Activated CD4-positive, alpha-beta T cell treated with anti-CD3 and anti-CD28 coated beads, Interleukin-2, amount 50 U/mL, for 16 hours (primary cell): ENCODE measurements around the gene PRM1.

Source experiments
- DNase-seq: peaks from one replicate; pipeline ENCODE4 v3.0.0-alpha.2; 2020

Gene PRM1

DNA sequence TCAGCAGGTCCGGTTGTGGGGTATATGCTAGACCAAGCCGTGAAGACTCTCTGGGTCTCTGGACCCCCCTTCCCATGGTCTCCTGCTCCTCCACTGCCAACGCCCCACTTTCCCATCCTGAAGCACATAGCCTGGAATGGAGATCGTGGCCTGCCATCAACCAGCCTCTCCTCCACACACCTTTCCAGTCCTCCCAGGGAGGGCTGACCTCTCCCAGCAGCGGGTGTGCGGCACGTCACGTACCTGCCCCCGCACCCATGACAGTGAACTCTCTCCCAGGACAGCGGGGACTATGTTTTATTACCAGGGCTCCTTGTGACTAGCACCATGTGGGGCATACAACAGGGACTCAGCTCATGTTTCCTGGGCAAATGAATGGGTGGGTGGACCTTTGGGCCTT, 9.5 kb downstream of the PRM1 start:
- no peak for DNase-seq

DNA sequence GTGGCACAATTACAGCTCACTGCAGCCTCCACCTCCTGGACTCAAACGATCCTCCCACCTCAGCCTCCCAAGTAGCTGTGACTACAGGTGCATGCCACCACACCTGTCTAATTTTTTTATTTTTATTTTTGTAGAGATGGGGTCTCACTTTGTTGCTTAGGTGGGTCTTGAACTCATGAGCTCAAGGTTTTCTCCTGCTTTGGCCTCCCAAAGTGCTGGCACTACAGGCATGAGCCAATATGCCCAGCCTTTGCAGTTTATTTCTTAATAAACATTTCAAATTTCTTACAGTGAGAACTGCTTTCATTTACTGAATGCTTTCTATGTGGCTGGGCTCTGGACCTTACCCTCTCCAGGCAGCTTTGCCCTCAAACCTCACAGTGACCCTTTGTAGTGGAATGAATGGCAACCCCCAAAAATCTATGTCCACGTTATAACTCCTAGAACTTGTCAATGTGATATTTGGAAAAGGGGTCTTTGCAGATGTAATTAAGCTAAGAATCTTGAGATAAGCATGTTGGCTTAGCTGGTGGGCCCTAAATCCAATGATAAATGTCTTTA, 10.4 kb downstream of the PRM1 start:
- no peak for DNase-seq

DNA sequence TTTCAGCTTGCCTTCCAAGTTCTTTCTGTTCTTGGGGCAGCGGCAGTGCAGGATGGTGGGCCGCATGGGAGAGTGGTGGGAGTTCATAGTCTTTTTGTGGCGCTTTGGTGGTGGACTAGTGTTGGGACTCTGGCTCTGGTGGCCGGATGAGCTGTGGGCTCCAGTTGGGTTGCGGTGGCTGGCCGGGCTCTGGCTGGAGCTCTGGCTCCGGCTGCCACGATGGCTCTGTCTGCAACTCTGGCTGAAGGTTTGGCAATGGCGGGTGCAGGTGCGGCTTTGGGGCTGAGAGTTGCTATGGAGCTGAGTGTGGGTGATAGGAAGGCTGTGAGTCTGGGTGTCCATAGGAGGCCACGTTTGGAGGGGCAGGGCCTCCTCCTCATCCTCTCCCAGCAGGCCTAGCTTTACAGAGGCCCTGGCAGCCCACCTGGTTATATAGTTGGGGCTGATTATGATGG, 12.2 kb downstream of the PRM1 start, which contains the start of gene TNP2:
TSS of gene TNP2 (minus strand) at position 405 of the 455 bp plus-strand sequence. CDS start at position 342, 63 bp downstream.
- DNase-seq: no peak

DNA sequence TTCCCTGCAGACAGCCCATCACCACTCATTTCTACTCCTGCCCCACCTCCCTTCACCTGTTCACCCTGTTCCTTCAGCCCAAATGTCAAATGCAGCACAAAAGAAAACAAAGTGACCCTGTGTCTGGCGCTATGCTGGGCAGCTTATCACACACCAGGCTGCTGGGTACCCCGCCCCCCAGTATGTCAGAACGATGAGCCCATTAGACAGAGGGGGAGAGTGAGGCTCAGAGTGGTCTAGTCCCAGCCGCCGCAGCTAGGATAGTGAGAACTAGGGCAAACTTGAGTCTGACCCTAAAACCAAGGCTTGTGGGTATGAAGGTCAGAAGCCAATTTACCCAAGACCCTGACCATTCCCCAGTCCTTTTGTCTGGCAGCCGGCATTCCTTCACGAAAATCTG, 16.0 kb downstream of the PRM1 start:
- DNase-seq: no peak

DNA sequence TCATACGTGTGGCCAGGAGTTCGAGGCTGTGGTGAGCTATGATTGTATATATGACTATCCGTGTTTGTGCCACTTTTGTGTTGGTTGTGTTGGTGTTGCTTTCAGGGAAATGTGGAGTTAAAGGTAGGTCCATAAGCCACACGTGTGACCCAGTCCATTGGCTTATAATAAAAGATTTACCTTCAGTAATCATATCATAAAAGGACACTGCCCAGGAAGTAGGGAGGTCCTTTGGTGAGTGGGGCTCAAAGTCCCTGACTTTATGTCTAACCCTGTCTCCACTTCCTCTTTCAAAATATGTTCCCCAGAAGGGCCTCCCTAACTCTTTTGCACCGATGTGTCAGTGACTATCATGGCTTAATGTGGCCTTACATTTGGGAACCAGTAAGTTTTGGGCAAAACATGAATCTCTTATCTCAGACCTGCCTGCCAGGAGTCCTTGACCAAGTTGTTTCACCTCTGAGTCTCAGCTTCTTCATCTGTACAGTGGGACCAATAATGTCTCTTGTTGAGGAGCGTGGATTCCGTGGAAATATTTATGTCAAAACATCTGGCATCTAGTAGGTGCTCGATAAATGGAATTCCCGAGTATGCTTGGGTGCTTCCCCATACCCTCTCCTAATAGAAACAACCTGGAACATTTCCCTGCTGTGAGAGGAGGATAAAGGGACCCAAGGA, 16.8 kb downstream of the PRM1 start:
- DNase-seq: no peak

DNA sequence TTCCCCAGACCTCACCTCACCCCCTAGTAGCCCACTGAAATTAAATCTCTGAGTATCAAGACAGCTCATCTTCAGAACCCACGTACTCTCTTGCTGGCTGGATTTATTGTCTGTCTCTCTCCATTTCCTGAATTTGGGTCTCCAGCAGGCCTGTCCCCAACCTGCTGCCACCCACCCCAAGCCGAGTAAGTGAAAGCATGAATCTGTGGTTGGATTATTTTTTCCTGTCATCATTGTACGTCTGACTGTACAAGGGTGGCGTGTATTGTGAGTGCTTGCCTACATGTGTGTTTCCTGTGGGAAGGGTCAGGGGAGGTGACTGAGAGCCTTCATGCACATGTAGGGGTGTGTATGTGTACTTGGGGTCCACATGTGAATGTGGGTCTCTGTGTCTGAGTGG, 17.4 kb downstream of the PRM1 start:
- DNase-seq: peak; percentile 80

DNA sequence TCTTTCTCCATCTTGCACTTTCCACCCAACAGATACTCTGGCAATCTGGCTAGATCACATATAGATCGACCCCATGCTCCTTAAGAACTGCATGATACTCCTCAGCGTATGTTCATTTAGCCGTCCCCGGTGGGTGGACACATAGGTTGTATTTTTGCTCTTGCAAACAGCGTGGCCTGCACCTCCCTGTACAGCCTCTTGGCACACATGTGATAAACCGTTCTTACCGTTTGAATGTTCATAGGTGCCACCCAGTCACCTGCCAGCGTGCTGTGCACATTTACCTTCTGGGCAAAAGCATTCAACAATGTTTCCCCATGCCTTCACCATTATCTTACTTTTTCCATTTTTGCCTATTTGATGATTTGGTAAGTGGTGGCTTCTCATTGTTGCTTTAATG, 18.2 kb downstream of the PRM1 start:
- DNase-seq: no peak

DNA sequence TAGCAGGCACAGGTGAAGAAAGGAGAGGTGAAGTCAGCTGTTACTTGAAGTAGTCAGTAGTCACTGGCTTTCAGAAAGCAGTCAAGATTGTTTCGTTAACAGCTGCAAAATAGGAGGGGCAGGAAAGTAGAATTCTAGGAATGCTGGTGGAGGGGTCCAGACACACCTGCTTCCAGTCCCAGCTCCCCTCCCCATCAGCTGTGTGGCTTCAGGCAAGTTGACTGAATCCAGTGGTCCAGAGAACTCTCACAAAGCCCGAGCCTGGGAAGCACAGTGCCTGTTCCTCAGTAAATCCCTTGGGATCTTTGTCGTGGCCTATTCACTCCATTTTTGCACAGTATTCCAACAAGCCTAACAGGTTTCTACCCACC, 20.5 kb downstream of the PRM1 start:
- no peak for DNase-seq

DNA sequence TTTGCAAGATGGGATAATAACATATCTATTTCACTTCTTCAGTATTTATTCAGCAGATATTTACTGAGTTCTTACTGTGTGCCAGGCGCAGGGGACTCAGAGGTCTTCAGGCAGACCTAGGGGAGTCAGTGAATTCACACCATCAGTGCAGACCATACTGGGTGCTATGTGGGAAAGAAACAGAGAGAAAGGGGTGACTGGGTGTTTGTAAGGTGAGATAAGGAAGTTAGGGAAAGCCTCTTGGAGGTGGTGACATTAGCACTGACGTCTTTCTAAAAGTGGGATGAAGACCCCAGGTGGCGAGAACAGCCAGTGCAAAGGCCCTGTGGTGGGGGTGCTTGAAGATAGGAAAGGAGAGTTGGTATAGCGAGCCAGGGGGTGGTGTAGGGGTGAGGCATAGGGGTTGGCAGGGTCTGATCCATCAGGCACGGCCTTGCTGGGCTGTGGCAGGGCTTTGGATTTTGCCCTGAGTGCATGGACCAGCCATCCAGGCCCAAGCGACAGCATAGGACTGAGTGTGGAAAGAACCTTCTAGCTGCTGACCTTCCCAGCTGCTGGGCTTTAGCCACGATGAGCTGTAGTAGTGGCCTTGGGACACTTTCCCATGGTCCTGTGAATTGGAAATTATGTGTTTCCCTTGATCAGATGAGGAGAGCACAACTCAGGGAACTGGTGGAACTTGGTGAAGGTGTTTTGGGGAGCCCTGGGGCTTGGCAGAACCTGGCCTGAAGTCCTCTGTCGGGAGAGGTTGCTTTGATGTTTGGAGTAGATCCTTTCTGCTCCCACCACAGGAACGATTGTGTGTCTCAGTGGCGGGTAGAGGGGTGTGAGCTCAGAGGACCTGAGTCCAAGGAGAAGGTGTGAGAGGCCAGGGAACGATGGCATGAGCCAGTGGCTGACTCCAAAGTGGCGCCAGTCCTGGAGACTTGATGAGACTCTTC, 21.2 kb downstream of the PRM1 start:
- no peak for DNase-seq

DNA sequence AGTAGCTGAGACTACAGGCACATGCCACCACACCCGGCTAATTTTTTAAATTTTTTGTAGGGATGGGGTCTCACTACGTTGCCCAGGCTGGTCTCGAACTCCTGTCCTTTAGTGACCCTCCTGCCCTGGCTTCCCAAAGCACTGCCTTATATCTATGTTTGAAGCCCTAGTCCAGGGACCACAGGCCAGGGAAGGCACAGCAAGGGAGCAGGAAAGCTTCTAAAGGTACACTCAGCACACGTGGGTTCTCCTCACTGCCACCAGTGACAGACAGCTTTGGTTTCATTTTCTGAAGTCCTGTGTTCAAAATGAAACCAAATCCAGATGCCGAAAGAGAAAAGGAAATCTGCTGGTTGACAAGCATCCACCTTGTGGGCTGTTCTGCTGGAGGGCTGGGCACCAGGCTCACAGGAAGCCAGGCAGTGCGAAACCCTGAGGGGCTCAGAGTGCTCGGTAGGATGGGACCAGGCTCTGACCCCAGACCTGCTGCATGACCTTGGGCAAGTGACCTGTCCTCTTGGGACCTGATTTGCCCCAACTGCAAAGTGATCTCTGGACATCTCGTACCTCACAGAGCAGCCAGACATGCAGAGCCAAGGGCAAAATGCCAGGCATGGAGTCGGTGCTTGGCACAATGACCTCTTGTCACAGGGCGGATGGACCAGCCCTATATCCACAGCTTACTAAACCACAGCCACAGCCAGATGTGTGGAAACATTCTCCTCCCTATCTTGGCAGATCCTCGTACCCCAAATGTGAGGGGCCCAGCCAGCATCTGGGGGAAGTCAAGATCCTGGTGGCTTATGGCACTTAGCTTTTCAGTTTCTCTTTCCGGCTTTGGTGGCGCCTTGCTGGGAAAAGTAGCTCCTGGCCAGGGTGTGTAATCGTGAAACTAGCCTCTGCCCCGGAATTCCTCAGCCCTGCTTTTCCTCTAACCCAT, 22.3 kb downstream of the PRM1 start:
- peak; percentile 83 for DNase-seq

DNA sequence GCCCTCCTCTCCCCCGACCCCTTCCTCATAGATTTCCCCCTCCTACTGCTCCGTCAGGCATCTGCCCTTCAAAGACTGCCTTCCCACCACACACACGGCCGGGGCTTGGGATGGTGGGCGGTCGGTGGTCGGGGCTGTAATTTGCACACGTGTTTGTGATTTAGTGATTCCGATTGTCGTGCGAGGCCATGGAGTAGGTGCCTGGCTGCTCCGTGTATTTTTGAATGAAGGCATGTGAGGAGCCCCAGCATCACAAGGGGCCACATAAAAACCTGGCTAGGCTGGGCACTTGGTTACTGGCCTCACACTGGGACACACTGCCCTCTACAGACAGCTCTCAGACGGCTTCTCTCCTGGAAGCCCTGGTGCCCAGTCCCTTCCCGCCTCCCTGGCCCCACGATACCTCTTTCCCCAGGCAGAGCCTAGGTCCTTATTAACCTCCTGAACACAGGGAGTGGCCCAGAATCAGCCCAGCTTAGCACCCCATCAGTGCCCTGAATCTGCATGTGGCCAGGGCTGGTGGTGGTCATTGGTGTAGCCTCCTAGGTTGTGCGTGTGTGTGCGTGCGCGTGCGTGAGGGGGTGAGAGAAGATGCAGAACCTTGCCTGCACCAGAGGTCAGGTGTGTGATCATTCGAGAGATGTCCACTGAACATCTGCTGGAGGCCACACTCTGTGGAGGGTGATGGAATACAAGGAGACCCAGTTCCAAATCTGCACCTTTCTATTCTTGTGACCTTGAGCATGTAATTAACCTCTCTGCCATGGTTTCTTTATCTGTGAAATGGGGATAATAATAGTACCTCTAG, 23.8 kb downstream of the PRM1 start:
- DNase-seq: peak; percentile 80

DNA sequence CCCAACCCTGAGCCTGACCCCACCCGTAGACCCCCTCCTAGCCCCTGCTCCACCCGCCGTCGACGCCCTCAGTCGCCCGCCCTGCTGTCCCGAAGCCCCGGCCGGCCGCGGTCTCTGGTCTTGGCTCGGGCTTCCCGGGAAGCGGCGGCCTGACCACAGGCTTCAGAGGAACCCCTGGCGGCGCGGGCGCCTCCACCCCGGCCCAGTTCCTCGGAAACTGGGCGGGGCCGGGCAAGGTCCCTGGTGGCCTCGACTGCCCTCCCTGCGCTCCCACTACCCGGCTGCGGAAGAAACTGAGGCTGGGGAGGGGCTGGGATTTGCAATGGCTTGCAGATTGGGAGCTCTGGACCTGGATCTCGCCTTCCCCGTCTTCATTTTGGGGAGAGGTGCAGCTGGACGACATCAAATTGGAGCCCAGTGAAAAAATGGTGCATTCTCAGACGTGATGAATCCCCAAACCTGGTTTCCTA, 24.4 kb downstream of the PRM1 start:
- peak; percentile 27 for DNase-seq

DNA sequence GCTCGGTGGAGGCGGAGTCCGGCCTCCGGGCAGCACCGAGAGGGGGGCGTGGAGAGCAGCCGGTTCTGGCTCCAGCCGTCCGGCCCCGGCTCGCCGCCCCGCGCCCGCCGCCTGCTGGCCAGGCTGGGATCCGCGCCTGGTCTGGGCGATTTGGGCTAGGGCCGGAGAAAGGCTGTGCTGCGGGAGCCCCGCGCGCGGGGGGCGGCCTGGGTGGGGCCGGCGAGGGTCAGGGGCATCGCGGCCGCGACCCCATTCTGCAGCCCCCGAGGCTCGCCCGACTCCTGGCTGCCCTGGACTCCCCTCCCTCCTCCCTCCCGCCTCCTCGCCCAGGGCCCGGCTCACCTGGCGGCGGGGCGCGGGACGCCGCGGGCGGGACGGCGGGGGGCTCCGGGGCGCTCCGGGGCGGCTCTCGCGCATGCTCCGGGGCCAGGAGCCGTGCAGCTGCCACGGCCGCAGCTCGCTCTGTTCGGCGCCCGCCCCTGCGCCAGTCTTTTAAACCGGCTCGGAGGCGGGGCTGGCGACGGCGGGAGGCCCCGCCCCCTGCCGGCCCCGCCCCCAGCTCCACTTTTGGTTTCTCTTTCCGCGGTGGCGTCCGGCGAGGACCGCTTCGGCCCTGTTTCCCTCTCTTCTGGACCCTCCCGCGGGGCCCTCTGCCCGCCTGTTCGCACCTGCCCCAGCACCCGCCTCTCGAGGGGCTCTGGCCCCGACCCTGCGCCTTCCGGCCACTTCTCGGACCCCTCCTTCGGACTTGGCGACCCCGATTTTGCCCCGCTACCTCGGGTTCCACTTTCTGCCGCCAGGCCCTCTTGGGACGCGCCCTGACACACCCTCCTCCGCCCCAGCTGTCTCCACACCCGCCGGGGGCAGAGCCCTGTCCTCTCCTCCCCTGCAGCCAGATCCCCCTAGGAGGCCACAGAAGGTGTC, 25.1 kb downstream of the PRM1 start, which contains the start of gene SOCS1:
TSS of gene SOCS1 (minus strand) at position 468 of the 924 bp plus-strand sequence. CDS start 726 bp downstream, outside the sequence.
- peak; percentile 91 for DNase-seq

DNA sequence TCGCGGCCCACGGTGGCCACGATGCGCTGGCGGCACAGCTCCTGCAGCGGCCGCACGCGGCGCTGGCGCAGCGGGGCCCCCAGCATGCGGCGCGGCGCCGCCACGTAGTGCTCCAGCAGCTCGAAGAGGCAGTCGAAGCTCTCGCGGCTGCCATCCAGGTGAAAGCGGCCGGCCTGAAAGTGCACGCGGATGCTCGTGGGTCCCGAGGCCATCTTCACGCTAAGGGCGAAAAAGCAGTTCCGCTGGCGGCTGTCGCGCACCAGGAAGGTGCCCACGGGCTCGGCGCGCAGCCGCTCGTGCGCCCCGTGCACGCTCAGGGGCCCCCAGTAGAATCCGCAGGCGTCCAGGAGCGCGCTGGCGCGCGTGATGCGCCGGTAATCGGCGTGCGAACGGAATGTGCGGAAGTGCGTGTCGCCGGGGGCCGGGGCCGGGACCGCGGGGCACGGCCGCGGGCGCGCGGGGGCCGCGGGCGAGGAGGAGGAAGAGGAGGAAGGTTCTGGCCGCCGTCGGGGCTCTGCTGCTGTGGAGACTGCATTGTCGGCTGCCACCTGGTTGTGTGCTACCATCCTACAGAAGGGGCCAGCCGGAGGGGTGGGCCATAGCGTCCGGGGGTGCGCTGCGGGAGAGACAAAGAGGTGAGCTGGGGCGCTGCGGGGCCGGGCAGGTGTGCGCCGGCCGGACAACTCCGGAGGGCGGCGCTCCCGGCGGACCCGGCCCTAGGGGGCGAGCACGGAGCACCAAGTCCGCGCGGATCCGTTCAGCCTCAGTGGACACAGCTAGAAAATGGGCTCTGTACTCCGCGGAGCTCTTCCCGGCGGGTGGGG, 26.0 kb downstream of the PRM1 start:
- peak; percentile 66 for DNase-seq

DNA sequence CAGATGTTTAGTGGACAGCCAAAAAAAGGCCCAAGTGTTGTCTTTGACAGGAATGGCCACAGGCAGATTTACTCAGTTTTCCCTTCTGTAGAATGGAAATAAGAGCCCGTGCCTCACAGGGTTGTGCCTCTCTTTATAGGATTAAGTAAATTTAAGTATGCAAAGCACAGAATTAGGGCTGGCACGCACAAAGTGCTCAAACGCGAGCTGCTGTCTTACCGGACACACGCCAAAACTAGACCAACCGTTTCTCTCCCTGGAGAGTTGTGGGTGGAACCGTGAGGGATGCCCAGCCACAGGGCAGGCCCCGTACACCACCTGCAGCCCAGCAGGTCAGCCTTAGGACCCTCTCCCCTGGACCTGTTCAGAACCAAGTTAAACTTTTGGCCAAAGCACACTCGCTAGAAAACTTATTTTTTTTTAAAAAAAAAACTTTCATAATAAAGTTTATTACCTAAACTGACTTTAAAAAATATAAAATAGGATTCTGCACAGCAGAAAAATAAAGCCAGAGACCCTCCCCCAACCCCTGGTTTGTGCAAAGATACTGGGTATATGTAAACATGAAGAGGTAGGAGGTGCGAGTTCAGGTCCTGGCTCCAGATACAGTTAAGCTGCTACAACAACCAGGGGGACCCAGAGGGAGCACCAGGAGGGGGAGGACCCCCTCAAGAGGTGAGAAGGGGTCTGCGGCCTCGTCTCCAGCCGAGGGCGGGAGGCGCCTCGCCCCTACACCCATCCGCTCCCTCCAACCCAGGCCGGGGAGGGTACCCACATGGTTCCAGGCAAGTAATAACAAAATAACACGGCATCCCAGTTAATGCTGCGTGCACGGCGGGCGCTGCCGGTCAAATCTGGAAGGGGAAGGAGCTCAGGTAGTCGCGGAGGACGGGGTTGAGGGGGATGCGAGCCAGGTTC, 26.9 kb downstream of the PRM1 start:
- peak; percentile 36 for DNase-seq

DNA sequence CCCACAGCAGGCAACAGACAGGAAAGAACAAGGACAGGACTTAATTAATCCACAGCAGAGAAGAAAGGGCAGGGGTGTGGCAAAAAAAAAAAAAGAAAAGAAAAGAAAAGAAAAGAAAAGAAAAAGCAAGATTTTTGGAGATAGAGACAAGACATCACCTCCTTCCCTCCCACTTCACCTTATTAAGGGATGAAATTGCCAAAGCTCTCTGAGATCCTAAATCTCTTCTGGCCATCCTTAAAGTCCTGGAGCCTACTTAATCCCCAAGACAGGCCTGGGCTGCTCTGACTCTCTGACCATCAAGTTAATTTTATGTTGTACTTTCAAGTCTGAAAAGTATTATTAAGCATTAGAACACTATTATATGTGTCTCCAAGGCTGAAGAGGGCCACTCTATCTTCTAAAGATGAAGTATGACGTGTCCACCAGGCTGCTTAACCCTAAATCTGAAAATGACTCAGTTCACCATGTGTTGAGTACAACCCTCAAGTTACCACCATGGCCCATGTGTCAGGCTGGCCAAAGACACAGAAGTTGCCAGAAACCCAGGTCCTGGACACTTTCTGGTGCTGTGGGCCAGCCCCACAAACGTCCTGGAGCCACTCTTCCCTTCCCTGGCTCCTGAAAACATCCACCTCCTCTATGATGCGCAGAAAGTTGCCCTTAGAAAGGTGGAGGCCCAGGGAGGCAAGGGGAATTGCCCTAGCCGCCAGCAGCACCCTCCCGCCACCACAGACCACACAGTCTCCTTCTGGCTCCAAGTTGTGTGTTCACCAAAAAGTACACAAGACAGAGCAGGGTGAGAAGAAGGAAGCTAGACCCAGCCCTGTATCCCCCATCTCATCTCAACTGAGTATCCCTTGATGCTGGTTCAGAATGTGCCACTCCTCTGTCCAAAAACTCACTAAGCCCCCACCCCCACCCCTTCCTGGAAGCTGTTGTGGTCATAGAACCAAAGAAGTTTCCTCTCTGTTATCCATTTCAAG, 27.8 kb downstream of the PRM1 start:
- peak; percentile 84 for DNase-seq

DNA sequence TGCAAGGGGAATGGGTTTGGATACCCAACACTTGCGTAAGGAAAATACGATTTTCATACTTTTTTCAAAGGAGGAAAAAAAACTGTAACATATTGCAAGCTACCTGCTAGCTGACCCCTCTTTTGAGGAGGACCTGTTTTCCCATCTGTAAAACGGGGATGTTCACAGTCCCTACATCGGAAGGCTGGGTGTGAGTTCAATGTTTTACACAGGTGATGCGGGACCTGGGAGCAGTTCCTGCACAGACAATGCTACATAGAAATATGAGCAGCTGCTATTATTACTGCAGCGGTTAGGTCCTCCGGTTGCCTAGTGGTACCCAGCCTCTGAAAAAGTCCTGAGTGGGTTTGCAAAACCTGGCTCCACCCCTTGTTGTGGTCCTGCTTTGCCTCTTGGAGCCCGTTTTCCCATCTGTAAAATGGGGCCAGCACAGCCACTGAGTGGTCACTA, 28.6 kb downstream of the PRM1 start:
- peak; percentile 35 for DNase-seq
